H7 (cell line): ENCODE data around the gene LMTK2. TPM values are rescaled to one million over a fixed set of nuclear protein-coding genes. Genes with fewer than 3 reads are reported as not detected.

Experiments used
- DNase-seq: peaks from one replicate; pipeline ENCODE4 v3.0.0; 2012
- H3K27me3 ChIP-seq: 2 replicates; pipeline ENCODE4 v1.6.0; 2011; ENCODE audit warnings: mild to moderate bottlenecking, low read length; ENCODE audit not compliant: control insufficient read depth, insufficient read depth
- H3K36me3 ChIP-seq: replicated peaks from 2 replicates; pipeline ENCODE4 v1.5.1; 2011; ENCODE audit warnings: low read length; ENCODE audit not compliant: control insufficient read depth, insufficient read depth
- H3K4me3 ChIP-seq: 2 replicates; pipeline ENCODE4 v1.5.1; 2011; ENCODE audit warnings: low read depth, mild to moderate bottlenecking, control low read depth, low read length, moderate library complexity; ENCODE audit not compliant: insufficient read depth
- total RNA-seq: library from RNA; depleted of rRNA; stranded (reverse); fragments of >200 nt; shearing (Covaris generic); gene quantifications from 2 replicates; pipeline ENCODE4 v1.2.3, GENCODE V29; 2014

The LMTK2 gene
- total RNA-seq, 1 experiment from 2014 or later, result 12.6 TPM

- Histone ChIP-seq H3K4me3 (no peak overlapping the region), H3K36me3 (no peaks in the 10 kb centered on the region), H3K27me3 (no peaks in the 10 kb centered on the region)
- DNase-seq, result no peak
Observed at GRCh38 chr7:98088109-98088508, 18.6 kb upstream of the LMTK2 start.

- no peak for DNase-seq
- H3K27me3 ChIP-seq, result no peaks in the 10 kb centered on the region
- no peak overlapping the region for H3K4me3 ChIP-seq
- H3K36me3 ChIP-seq, result no peaks in the 10 kb centered on the region
Observed at GRCh38 chr7:98090116-98090515, 16.5 kb upstream of the LMTK2 start.

- DNase-seq, result no peak
- H3K36me3 ChIP-seq, result no peaks in the 10 kb centered on the region
- no peaks in the 10 kb centered on the region for H3K27me3 ChIP-seq
- no peak overlapping the region for H3K4me3 ChIP-seq
Observed at GRCh38 chr7:98091061-98091460, 15.6 kb upstream of the LMTK2 start.

- DNase-seq, result no peak
Observed at GRCh38 chr7:98091523-98091922, 15.1 kb upstream of the LMTK2 start.

GRCh38 chr7:98097042-98097645 is 9.5 kb upstream of the LMTK2 start:
- Histone ChIP-seq H3K36me3 (no peaks in the 10 kb centered on the region), H3K4me3 (no peak overlapping the region)
- no peak for DNase-seq

More at GRCh38 chr7:98091523-98091922, 15.1 kb upstream of the LMTK2 start:
- Histone ChIP-seq H3K4me3 (no peak overlapping the region), H3K36me3 (no peaks in the 10 kb centered on the region), H3K27me3 (no peaks in the 10 kb centered on the region)

GRCh38 chr7:98100088-98100487 is 6.6 kb upstream of the LMTK2 start:
- Histone ChIP-seq H3K4me3 (no peak overlapping the region), H3K27me3 (no peaks in the 10 kb centered on the region), H3K36me3 (no peaks in the 10 kb centered on the region)
- no peak for DNase-seq

More at GRCh38 chr7:98097042-98097645, 9.5 kb upstream of the LMTK2 start:
- no peaks in the 10 kb centered on the region for H3K27me3 ChIP-seq

GRCh38 chr7:98102170-98102569 is 4.5 kb upstream of the LMTK2 start:
- no peak for DNase-seq
- no peak overlapping the region for H3K4me3 ChIP-seq
- H3K36me3 ChIP-seq, result no peaks in the 10 kb centered on the region
- H3K27me3 ChIP-seq, result no peaks in the 10 kb centered on the region

- DNase-seq, result no peak
- H3K4me3 ChIP-seq, result no peak overlapping the region
- H3K36me3 ChIP-seq, result no peaks in the 10 kb centered on the region
- H3K27me3 ChIP-seq, result no peaks in the 10 kb centered on the region
Observed at GRCh38 chr7:98105942-98106544, 619 bp upstream of the LMTK2 start.

- Histone ChIP-seq H3K4me3 (peak overlapping the region; percentile 97), H3K36me3 (no peaks in the 10 kb centered on the region), H3K27me3 (no peaks in the 10 kb centered on the region)
- DNase-seq, result no peak
Observed at GRCh38 chr7:98107313-98107721, 655 bp downstream of the LMTK2 start.

- H3K27me3 ChIP-seq, result no peaks in the 10 kb centered on the region
- no peaks in the 10 kb centered on the region for H3K36me3 ChIP-seq
- no peak overlapping the region for H3K4me3 ChIP-seq
- peak; percentile 29 for DNase-seq
Observed at GRCh38 chr7:98110249-98111022, 3.8 kb downstream of the LMTK2 start.

- H3K4me3 ChIP-seq, result no peak overlapping the region
Observed at GRCh38 chr7:98112077-98112476, 5.4 kb downstream of the LMTK2 start.

GRCh38 chr7:98115746-98116525 is 9.3 kb downstream of the LMTK2 start:
- no peak for DNase-seq
- no peaks in the 10 kb centered on the region for H3K27me3 ChIP-seq
- H3K4me3 ChIP-seq, result no peak overlapping the region
- H3K36me3 ChIP-seq, result no peaks in the 10 kb centered on the region

More at GRCh38 chr7:98112077-98112476, 5.4 kb downstream of the LMTK2 start:
- Histone ChIP-seq H3K27me3 (no peaks in the 10 kb centered on the region), H3K36me3 (no peaks in the 10 kb centered on the region)
- no peak for DNase-seq

GRCh38 chr7:98116656-98117461 is 10.2 kb downstream of the LMTK2 start:
- H3K4me3 ChIP-seq, result no peak overlapping the region
- H3K36me3 ChIP-seq, result no peaks in the 10 kb centered on the region
- DNase-seq, result no peak
- H3K27me3 ChIP-seq, result no peaks in the 10 kb centered on the region
